GM21367 (cell line): ENCODE data around the gene ZBTB7A.

Experiments
- ATAC-seq: cut with Tn5 transposase; IDR thresholded peaks from one replicate; pipeline ENCODE4 v1.9.1; 2021; ENCODE audit not compliant: unreplicated experiment

ZBTB7A gene

DNA sequence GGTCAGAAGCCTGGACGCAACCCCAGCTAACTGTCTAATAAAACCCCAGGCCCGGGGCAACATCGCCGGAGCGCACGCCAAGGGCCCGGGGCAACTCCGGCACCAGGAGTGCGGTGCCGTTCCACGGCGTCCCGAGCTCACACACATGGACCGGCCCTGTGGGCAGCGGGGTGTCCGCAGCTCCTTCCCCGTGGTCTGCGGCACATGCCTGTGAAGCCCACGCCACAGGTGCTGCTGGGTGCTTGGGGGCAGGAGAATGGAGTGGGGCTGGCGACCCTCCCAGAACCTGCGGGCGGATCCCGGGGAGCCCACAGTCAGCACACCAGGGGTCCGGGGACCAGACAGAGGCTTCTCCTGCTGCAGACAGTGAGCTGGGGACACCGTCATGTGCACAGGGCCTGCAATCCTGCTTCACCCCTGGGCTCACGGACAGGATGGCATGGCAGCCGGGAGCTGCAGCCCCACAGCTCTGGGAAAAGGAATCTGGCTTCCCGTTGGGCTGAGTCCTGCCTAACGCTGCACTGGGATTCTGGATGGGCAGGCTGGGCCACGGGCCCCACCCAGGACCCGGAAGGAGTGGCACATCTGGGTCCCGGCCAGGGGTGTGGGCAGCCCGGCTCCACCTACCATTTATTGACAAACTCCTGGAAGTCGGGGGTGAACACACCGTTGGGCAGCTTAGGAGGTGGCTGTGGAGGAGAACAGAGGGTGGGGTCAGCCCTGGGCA, 28.2 kb upstream of the ZBTB7A start:
- no peak for ATAC-seq

DNA sequence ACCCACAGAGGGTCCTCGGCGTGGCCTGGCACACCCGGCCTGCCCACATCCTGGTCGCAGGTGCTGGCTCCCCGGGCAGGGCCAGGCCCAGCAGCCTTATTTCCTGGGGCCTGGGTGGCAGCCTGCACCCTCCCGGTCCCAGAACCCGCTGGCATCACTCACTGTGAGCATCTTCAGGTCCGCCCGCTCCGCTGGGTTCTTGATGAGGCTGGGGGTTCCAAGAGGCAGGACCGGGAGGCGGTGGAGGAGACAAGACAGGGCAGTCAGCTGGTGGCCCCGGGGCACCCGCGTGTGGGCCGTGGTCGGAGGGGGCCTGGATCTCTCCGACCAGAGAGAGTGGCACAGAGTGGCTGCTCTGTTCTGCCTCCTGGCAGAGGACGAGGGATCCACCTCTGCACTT, 27.6 kb upstream of the ZBTB7A start:
- ATAC-seq = no peak

DNA sequence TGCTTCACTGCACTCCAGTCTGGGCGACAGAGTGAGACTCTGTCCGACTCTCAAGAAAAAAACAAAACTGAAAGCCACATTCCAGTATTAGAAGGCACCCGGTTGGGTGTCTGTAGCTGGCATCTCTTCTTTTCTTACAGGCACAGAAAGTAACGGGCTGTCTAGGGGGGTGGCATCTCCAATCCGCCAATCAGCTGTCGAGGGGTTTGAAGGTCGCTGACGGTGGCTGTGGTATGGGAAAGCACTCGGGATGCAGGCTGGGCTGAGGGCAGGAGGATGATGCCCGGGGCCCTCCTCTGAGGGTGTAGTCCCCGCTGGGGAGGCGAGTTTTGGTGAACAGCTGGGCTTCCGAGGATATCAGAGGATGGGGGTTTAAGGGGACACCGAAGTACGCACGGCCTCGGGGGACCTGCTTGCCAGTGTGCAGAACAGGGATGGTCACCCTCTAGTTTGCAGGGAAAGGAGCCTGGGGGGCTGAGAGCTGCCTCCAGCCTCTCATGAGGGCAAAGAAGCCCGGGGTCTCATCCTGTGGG, 27.0 kb upstream of the ZBTB7A start:
- no peak for ATAC-seq

DNA sequence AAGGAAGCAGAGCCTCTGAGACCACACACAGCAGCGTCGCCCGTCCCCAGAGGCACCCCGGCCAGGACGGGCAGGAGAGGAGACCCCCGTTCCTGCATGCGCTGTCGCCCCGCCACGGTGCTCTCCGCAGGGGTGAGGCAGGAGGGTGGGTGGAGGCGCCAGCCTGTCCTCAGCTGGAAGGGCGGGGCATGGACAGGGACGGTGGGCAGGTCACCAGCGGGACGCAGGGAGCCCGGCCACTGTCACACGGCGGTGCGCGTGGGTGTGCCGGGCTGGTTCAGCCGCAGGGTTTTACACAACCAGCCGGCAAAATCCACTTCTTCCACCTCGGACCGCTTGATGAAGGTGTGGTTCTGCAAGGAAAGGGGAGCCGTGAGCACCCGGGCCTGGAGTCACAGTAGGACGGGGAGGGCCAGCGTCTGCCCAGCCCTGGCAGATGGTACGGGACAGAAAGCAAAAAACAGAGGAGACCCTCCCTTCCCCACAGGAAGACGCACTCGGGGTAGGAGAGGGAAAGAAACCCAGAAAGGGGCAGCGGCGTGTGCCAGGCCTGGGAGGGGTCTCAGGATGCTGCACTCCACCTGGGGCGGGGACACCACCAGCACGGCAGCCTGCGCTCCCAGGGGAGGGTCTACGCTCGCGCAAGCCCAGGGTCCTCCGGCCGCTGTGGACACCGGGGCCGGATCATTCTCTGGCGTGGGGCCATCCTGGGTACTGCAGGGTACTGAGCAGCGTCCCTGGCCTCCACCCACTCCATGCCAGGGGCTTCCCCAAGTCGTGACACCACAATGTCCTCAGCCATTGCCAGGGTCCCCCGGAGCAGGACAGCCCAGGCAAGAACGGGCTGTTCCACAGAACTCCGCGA, 23.9 kb upstream of the ZBTB7A start:
- no peak for ATAC-seq

DNA sequence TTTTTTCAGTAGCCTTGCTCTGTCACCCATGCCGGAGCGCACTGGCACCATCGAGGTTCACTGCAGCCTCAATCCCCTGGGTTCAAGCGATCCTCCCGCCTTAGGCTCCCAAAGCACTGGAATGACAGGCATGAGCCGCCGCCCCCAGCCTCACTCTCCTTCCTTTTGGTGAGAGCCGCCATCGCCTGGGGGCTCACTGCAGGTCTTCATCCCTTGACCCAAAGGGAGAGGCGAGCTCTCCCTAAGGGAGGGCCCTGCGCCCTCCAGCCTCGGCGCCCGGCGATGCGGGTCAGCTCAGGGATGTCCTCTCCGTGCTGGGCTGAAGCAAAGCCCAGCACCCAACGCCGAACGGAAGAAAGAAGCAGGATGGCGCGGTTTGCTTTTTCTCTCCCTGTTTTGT, 23.2 kb upstream of the ZBTB7A start:
- no peak for ATAC-seq

DNA sequence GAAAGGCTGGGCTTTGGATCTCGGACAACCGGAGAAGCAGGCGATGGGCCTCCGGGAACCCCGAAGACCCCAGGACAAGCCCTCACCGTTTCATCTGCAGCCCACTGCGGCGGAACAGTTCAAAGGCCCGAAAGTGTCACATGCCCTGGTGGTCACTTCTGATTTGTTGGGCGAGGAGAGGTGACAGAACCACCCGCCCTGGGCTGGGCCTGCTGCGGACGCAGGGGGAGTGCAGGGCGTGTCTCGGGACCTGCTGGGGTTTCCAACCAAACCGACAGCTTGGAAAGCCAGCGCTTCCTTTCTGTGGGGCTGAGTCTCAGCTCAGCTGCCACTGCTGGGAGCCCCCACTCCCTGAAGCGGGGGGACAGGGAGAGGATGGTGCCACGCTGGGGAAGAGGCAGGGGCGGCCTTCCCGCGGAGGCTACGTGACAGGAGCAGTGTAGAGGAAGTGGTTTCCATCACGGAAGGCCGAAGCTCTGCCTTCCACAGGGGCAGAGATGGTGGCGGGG, 22.8 kb upstream of the ZBTB7A start:
- peak; percentile 60 for ATAC-seq

DNA sequence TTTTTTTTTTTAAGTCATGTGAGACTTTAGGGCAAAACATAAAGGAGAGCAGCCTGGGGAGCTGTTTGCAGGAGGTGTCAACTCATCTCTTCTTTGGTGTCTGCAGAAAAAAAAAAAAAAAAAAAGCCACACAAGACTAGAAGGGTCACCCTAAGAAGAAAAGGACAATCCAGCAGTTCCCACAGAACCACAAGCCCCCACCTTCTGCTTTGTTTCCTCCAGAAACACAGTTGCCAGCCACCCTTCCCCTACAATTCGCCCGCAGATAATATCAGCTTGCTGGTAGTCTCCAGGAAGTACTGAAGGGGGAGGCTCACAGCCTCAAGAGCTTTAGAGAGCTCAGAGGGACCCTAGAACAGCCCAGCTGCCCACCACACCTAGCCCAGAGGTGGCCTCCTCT, 22.3 kb upstream of the ZBTB7A start:
- no peak for ATAC-seq

DNA sequence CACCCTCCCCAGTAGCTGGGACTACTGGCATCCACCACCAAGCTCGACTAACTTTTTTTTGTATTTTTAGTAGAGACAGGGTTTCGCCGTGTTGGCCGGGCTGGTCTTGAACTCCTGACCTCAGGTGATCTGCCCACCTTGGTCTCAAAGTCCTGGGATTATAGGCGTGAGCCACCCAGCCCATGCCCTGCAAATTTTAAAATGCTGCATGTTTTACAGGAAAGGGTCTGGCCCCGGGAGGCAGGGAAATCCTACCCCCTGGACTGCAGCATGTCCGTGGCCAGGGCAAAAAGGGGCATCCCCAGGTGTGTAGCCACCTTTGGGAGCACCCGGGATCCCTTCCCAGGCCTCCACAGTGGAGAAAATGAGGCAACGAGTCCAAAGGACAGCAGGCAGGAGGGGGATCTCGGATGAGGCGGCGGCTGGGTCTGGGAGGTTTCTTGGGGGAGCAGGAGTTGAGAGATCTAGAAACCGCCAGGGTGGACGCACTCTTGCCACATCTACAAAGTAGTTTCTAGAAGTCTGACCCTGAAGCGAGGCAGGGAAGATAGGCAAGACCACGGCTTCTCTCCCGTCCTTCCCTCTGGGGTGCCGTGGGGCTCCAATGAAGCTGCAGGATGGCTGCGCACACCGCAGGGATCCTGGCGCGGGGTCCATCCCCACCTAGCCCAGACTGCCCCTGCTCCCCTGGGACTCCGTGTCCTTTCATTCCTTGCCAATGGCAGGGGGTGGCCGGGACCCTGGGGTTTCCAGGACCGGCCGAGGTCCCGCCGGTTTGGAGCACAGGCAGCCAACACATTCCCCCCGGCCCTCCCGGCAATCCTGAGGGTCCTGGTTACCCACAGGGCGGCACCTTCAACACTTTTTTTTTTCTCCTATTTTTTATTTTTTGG, 21.3 kb upstream of the ZBTB7A start:
- ATAC-seq = no peak

DNA sequence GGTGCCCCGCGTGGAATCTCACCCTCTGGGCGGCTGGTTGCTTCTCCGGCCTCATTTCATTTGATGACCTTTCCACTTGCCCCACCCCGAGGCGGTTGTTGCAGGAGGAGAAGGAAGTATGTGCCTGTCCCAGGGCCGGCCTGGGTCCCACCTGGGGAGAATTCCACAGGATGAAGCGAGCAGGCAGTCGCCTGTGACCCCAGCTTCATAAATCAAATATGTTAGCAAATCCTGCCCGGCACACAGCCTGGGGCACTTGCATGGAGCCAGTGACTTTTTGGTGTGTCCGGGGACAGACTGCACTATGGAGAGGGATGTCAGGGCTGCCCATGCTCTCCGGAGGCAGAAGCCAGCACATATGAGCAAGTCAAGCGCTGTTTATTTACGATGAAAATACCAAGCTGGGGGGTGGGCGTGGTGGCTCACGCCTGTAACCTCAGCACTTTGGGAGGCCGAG, 19.7 kb upstream of the ZBTB7A start:
- ATAC-seq = no peak

DNA sequence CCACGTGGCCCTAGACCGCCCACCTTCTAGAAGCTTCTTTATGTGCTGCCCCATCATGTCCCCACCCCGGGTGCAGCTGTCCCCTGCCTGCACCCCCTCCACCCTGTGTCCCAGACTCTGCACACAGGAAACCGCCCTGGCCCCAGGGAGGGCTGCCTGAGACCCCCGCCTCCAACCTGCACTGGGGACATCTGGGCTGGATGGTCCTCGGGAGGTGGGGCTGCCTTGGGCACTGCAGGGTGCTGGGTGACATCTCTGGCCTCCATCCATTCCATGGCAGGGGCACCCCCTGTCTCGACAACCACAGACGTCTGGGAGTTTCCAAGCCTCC, 17.8 kb upstream of the ZBTB7A start:
- no peak for ATAC-seq

DNA sequence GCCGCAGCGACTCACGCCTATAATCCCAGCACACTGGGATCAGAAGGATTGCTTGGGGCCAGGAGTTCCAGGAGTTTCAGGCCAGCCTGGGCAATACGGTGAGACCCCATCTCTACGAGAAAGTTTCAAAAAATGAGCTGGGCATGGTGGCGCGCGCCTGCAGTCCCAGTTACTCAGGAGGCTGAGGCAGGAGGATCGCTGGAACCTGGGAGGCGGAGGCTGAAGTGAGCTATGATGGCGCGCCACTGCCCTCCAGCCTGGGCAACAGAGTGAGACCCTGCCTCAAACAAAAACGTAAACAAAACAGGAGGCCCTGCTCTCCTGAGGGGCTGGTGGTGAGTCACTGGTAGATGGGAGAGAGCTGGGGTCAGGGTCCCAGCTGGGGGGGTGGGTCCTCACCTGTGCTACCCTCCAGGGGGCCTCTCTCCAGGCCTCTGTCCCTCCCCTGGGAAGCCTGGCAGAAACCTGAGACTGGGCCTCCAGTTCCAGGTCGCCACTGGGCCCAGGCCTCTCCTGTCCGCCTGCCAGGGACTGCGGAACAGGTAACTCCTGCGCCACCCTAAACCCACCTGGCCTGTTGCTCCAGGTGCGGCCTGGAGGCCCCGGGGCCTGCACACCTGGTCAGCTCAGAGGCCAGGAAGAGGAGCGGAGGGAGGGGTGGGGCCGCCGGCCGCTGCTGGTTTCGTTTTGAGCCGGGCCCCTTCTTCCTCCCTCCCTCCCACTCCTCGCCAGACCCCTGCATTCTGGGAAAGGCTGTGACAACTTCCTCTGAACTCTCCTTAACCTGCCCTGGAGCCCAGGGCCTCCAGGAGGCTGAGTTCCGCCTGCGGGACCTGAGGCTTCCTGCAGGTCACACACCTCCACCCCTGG, 17.2 kb upstream of the ZBTB7A start:
- ATAC-seq = no peak

DNA sequence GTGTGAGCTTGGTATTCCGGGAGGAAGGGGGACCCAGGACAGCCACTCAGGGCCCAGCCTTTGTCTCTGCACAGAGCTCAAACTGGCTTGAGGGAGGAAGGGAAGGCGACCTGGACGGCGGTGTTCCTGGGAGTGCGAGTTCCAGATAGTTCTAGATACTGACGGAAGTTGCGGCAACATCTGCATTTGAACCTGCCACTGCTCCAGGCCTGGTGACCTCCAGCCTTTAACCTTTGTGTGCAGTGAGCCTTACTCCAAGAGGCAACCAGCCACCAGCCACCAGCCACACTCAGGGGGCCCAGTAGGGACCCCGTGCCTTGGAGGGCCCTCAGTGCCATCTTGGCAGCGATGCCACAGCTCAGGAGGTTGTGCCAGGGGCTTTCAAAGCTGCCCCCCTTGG, 15.5 kb upstream of the ZBTB7A start:
- no peak for ATAC-seq

DNA sequence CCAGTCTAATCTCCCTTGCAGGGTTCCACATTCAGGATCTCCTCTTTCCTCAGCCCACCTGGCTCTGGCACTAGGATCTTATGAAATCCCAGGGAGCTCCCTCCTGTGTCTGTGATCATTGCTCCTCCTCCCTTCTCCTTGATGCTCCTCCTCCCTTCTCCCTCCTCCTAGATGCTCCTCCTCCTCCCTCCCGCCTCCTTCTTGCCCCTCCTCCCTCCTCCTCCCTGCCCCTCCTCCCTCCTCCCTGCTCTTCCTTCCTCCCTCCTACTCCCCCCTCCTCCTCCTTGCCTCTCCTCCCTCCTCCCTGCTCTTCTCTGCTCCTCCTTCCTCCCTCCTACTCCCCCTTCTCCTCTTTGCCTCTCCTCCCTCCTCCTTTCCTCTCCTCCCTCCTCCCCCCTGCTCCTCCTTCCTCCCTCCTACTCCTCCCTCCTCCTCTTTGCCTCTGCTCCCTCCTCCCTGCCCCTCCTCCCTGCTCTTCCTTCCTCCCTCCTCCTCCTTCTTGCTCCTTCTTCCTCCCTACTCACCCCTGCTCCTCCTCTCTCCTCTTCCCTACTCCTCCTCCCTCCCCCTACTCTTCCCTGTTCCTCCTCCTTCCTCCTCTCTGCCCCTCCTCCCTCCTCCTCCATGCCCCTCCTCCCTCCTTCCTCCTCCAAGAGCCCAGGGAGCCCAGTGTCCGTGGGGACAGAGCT, 14.9 kb upstream of the ZBTB7A start:
- no peak for ATAC-seq

DNA sequence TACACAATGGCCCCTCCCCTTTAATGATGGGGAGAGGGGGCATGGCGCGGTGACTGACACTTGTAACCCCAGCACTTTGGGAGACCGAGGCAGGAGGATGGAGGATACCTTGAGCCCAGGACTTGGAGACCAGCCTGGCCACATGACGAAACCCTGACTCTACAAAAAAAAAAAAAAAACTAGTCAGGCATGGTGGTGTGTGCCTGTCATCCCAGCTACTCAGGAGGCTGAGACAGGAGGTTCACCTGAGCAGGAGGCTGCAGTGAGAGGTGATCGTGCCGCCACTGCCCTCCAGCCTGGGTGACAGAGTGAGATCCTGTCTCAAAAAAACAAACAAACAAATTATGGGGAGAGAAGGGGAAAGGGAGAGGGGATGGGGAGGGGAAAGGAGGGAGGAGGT, 13.8 kb upstream of the ZBTB7A start:
- no peak for ATAC-seq

DNA sequence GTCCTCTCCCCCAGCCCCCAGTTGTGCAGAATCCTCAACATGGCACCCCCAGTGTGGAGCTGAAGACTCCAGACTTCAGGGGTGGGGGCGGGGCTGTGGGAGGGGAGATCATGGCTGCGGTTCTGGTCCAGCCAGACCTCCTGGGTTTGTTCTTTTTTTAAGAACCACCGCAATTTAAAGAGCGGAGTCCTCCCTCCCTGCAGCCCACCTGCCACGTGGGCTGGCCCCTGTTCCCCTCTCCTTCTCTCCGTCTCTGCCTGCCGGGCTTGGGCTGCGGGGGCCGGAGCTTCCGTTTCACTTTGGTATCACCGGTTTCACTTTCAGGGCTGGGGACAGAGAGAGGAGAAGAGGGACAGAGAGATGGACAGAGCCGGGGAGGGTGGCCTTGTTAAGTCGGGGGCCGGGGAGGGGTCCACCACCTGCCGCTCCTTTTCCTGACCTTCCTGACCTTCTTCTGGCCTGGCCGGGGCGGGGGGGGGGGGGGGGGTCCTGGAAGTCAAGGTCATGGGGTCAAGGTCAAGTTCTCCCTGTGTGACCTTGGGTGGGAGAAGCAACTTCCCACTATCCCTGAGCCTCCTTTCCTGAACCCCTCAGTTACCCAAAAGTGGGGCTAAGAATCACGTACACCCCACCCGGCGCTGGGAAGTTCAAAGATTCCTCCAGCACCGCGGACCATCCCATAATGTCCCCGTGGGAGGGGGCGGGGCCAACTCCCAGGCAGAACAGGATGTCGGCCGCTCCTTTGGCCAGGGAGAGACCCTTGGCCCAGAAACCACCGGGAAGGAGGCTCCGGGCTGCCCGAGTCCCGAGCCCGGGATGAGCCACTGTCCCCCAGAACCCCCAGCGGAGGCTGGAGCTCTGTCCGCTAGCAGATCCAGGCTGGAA, 11.3 kb upstream of the ZBTB7A start:
- ATAC-seq = no peak

DNA sequence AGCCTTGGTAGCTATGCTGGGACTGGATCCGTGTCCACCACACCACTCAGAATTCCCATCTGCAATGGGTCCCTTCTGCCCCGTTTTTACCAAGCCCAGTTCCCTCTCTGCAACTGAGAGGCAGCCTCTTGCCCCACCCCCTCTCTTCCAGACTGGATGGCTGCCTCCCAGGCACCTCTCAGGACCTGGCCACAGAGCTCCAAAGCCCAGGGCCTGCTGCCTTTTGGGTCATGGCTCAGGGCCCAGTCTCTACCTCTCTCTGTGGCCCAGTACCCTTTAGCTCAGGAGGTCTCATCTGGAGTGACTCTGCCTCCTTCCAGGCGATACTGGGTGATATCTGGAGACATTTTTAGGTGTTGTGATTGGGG, 10.3 kb upstream of the ZBTB7A start:
- ATAC-seq = no peak

DNA sequence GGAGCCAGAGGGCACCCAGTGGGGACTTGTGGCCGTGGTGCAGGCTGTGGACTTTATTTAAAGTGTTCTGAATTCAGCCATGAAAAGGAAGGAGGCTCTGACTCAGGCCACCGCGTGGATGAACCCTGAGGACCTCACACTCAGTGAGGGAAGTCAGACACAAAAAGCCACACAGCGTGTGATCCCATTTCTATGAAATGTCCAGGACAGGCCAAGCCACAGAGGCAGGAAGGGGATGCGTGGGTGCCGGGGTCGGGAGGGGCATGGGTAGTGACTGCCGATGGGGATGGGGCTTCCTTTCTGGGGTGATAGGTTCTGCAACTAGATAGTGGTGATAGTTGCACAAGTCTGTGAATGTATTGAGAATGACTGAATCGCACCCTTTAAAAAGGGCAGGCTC, 8.7 kb upstream of the ZBTB7A start:
- ATAC-seq = no peak

DNA sequence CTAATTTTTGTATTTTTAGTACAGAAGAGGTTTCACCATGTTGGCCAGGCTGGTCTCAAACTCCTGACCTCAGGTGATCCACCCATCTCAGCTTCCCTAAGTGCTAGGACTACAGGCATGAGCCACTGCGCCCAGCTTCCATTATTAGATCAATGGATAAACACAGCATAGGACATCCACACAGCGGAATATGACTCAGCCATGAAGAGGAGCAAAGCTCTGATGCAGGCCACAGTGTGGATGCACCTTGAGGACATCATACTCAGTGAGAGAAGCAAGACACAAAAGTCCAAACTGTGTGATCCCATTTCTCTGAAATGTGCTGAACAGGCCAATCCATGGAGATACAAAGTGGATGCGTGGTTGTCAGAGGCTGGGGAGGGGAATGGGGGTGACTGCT, 4.9 kb upstream of the ZBTB7A start:
- no peak for ATAC-seq
